Ishikawa (cell line): Measurements from ENCODE around the gene ANKRD55.

ENCODE experiments used
- CEBPB ChIP-seq: IDR thresholded peaks from 2 replicates; pipeline ENCODE4 v1.6.1; 2012
- CREB1 ChIP-seq: IDR thresholded peaks from 2 replicates; pipeline ENCODE4 v1.6.1; 2012; ENCODE audit warnings: low read depth
- EP300 ChIP-seq: IDR thresholded peaks from 2 replicates; pipeline ENCODE4 v1.6.1; 2012; ENCODE audit warnings: borderline replicate concordance
- FOXM1 ChIP-seq: IDR thresholded peaks from 2 replicates; pipeline ENCODE4 v1.6.1; 2012; ENCODE audit warnings: low read depth, borderline replicate concordance
- NFIC ChIP-seq: IDR thresholded peaks from 2 replicates; pipeline ENCODE4 v1.6.1; 2012
- RAD21 ChIP-seq: IDR thresholded peaks from 2 replicates; pipeline ENCODE4 v1.6.1; 2012; ENCODE audit warnings: low read depth
- TAF1 ChIP-seq: IDR thresholded peaks from 2 replicates; pipeline ENCODE4 v1.6.1; 2012; ENCODE audit warnings: low read depth, mild to moderate bottlenecking
- TCF12 ChIP-seq: IDR thresholded peaks from 2 replicates; pipeline ENCODE4 v1.6.1; 2012; ENCODE audit warnings: low read depth
- TEAD4 ChIP-seq: IDR thresholded peaks from 2 replicates; pipeline ENCODE4 v1.6.1; 2012
- YY1 ChIP-seq: IDR thresholded peaks from 2 replicates; pipeline ENCODE4 v1.6.1; 2012; ENCODE audit warnings: low read depth
- ZBTB7A ChIP-seq: IDR thresholded peaks from 2 replicates; pipeline ENCODE4 v1.6.1; 2012; ENCODE audit warnings: low read depth
- TF ChIP-seq, protein P1 (sequence below): IDR thresholded peaks from 2 replicates; pipeline ENCODE4 v1.6.1; 2012; ENCODE audit warnings: low read depth, mild to moderate bottlenecking
- TF ChIP-seq, protein P2 (sequence below): IDR thresholded peaks from 2 replicates; pipeline ENCODE4 v1.6.1; 2012
- TF ChIP-seq, protein P3 (sequence below): IDR thresholded peaks from 2 replicates; pipeline ENCODE4 v1.6.1; 2012

DNA sequence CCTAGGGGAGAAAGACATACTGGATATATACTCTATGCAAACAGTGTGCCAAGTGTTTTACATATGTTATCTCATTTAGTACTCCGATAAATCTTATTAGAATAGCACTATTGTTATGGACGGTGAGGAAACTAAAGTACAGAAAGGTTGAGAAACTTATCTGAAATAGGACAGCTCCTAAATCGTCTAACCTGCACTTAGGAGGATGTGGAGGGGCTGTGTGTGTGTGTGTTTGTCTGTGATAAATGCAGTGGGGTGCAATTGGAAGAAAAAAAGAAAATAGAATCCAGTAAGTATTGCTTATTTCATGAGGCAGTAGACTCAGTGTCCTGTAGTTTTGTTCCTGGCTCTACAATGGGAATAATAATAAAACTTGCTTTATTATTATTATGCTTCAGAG, 131.9 kb downstream of the ANKRD55 start:
- TF ChIP-seq, protein P1, sequence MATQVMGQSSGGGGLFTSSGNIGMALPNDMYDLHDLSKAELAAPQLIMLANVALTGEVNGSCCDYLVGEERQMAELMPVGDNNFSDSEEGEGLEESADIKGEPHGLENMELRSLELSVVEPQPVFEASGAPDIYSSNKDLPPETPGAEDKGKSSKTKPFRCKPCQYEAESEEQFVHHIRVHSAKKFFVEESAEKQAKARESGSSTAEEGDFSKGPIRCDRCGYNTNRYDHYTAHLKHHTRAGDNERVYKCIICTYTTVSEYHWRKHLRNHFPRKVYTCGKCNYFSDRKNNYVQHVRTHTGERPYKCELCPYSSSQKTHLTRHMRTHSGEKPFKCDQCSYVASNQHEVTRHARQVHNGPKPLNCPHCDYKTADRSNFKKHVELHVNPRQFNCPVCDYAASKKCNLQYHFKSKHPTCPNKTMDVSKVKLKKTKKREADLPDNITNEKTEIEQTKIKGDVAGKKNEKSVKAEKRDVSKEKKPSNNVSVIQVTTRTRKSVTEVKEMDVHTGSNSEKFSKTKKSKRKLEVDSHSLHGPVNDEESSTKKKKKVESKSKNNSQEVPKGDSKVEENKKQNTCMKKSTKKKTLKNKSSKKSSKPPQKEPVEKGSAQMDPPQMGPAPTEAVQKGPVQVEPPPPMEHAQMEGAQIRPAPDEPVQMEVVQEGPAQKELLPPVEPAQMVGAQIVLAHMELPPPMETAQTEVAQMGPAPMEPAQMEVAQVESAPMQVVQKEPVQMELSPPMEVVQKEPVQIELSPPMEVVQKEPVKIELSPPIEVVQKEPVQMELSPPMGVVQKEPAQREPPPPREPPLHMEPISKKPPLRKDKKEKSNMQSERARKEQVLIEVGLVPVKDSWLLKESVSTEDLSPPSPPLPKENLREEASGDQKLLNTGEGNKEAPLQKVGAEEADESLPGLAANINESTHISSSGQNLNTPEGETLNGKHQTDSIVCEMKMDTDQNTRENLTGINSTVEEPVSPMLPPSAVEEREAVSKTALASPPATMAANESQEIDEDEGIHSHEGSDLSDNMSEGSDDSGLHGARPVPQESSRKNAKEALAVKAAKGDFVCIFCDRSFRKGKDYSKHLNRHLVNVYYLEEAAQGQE: no peak
- TF ChIP-seq RAD21 (no peak), YY1 (no peak), EP300 (no peak), TCF12 (no peak), TAF1 (no peak), TEAD4 (no peak), NFIC (no peak), CREB1 (no peak), ZBTB7A (no peak), FOXM1 (no peak), CEBPB (no peak)
- TF ChIP-seq, protein P2, sequence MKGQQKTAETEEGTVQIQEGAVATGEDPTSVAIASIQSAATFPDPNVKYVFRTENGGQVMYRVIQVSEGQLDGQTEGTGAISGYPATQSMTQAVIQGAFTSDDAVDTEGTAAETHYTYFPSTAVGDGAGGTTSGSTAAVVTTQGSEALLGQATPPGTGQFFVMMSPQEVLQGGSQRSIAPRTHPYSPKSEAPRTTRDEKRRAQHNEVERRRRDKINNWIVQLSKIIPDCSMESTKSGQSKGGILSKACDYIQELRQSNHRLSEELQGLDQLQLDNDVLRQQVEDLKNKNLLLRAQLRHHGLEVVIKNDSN: no peak
- TF ChIP-seq, protein P3, sequence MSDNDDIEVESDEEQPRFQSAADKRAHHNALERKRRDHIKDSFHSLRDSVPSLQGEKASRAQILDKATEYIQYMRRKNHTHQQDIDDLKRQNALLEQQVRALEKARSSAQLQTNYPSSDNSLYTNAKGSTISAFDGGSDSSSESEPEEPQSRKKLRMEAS: no peak
